Measurements from ENCODE around the gene LIMS2.

Gene LIMS2

DNA sequence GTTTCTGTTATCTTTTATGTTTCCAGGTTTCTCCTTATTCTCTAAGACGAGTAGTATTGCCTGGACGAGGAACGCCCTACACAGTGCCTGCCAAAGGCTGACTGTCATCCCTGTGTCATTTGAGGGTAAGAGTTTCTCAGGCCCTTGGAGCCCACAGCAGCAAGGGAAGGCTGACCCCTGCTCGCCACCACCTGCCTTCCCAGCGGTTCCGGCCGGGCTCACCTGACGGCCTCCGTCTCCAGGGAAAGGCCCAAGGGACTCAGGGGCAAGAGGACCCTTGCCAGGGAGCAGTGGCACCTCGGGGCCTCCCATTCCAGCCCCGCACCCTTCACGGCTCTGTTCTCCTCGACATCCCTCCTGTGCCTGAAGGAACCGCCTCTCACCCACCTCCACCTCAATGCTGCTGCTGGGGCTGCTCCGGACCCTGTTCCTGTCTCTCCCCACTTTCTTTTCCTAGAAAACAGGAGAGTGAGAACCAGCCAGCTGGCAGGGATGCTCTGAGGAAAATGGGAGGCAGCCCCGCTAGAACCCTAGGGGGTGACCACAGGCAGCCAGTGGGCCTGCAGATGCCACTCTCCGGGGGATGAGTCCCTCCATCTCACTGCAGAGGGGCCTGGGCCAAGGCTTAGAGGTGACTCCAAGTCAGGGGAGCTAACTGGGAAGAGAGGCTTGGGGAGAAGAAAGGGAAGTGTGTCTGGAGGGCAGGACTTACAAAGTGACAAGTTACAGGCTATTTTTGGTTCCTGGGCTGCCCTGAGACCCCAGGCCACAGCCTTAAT, 1.9 kb downstream of the LIMS2 start:
- TF ChIP-seq BACH2 (CRISPR knock-in tag; IDR thresholded peaks at IDR 0.05; ENCODE audit: borderline replicate concordance) (no peak), ZC3H10 (CRISPR knock-in tag; IDR thresholded peaks at IDR 0.05) (no peak), CSRNP3 (CRISPR knock-in tag; IDR thresholded peaks at IDR 0.05) (no peak), CSDC2 (CRISPR knock-in tag; IDR thresholded peaks at IDR 0.05) (no peak)
- TF ChIP-seq, protein P1, sequence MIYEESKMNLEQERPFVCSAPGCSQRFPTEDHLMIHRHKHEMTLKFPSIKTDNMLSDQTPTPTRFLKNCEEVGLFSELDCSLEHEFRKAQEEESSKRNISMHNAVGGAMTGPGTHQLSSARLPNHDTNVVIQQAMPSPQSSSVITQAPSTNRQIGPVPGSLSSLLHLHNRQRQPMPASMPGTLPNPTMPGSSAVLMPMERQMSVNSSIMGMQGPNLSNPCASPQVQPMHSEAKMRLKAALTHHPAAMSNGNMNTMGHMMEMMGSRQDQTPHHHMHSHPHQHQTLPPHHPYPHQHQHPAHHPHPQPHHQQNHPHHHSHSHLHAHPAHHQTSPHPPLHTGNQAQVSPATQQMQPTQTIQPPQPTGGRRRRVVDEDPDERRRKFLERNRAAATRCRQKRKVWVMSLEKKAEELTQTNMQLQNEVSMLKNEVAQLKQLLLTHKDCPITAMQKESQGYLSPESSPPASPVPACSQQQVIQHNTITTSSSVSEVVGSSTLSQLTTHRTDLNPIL (CRISPR knock-in tag; IDR thresholded peaks at IDR 0.05; ENCODE audit: low read depth) = no peak
- no peak for ATAC-seq

DNA sequence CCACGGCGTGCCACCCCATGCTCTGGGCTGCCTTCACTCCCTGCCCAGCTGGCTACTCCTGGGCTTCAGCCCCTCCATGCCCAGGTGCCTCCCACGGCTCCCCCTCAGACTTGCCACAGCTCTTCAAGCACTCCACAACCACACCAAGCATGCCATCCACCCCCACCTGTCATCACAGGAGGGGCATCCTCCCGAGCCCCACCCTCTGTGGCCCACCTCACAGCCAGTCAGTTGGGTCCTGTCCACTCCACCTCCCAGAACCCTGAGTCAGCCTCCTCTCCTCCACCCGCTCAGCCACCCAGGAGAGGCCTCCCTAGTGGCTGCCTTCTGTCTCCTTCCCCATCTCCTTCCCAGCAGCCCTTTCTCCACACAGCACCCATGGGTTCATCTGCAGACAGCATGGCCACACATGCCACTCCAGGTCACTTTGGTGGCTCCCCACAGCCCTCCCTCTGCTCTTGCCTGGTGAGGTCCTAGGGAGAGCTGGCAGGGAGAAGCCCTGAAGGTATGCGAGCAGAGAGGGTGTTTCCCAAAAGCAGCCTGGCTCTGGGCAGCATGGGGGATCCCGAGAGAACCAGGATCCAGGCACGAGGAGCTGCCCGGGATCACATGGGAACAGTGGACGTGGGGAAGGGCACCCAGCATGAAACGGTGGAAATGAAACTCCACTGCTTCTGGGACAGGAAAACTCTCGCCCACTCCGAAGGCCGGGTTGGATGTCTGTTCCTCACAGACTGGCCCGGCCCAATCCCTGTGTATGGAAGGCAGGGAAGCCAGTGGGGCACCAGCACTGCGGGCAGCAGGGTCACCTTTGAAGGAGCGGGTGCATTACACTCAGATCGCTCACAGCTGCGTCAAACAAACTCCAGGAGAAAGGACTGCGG, 2.7 kb downstream of the LIMS2 start:
- no peak for TF ChIP-seq ISL1 (CRISPR knock-in tag; IDR thresholded peaks at IDR 0.05)
- ATAC-seq = no peak

GRCh38 chr2:127671557-127672302, 3.6 kb downstream of the LIMS2 start:
- no peak for TF ChIP-seq ZFP3 (CRISPR knock-in tag; IDR thresholded peaks at IDR 0.05)
- TF ChIP-seq ZNF70 (CRISPR knock-in tag; IDR thresholded peaks at IDR 0.05) = no peak
- TF ChIP-seq OSR1 (CRISPR knock-in tag; IDR thresholded peaks at IDR 0.05) = no peak
- no peak for TF ChIP-seq ZNF565 (CRISPR knock-in tag; conservative IDR thresholded peaks at IDR 0.05; ENCODE audit: low read depth)
- no peak for TF ChIP-seq BACH2 (CRISPR knock-in tag; IDR thresholded peaks at IDR 0.05; ENCODE audit: borderline replicate concordance)
- TF ChIP-seq TOX (CRISPR knock-in tag; IDR thresholded peaks at IDR 0.05; ENCODE audit: borderline replicate concordance) = no peak
- TF ChIP-seq PPARA (CRISPR knock-in tag; IDR thresholded peaks at IDR 0.05; ENCODE audit: borderline replicate concordance) = no peak
- no peak for ATAC-seq

GRCh38 chr2:127670957-127671290, 4.4 kb downstream of the LIMS2 start:
- ATAC-seq = no peak

More at GRCh38 chr2:127670957-127671290, 4.4 kb downstream of the LIMS2 start:
- no peak for TF ChIP-seq SNAI2 (CRISPR knock-in tag; IDR thresholded peaks at IDR 0.05)
- TF ChIP-seq ESRRG (CRISPR knock-in tag; IDR thresholded peaks at IDR 0.05) = no peak
- TF ChIP-seq ARNTL (CRISPR knock-in tag; IDR thresholded peaks at IDR 0.05; ENCODE audit: borderline replicate concordance, low read depth) = no peak
- TF ChIP-seq OSR1 (CRISPR knock-in tag; IDR thresholded peaks at IDR 0.05) = no peak
- no peak for TF ChIP-seq TCF4 (CRISPR knock-in tag; IDR thresholded peaks at IDR 0.05; ENCODE audit: borderline replicate concordance)
- TF ChIP-seq TOX (CRISPR knock-in tag; IDR thresholded peaks at IDR 0.05; ENCODE audit: borderline replicate concordance) = no peak
- TF ChIP-seq, protein P2, sequence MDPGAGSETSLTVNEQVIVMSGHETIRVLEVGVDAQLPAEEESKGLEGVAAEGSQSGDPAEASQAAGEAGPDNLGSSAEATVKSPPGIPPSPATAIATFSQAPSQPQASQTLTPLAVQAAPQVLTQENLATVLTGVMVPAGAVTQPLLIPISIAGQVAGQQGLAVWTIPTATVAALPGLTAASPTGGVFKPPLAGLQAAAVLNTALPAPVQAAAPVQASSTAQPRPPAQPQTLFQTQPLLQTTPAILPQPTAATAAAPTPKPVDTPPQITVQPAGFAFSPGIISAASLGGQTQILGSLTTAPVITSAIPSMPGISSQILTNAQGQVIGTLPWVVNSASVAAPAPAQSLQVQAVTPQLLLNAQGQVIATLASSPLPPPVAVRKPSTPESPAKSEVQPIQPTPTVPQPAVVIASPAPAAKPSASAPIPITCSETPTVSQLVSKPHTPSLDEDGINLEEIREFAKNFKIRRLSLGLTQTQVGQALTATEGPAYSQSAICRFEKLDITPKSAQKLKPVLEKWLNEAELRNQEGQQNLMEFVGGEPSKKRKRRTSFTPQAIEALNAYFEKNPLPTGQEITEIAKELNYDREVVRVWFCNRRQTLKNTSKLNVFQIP (CRISPR knock-in tag; IDR thresholded peaks at IDR 0.05; ENCODE audit: borderline replicate concordance, low read depth) = no peak
- no peak for TF ChIP-seq ZNF70 (CRISPR knock-in tag; IDR thresholded peaks at IDR 0.05)
- TF ChIP-seq ISL1 (CRISPR knock-in tag; IDR thresholded peaks at IDR 0.05) = no peak
- no peak for TF ChIP-seq CSRNP3 (CRISPR knock-in tag; IDR thresholded peaks at IDR 0.05)
